Naive thymus-derived CD4-positive, alpha-beta T cell (primary cell): ENCODE data around the gene PRR5L. TPM values are rescaled to one million over a fixed set of nuclear protein-coding genes. Genes with fewer than 3 reads are reported as not detected.

Source experiments
- ATAC-seq: fragments of 150-1000 bp; cut with Tn5 transposase; 2 replicates; pipeline ENCODE4 v1.10.0; 2021; ENCODE audit warnings: mild to moderate bottlenecking, moderate library complexity
- CTCF ChIA-PET: fragments of 350-600 bp; sonication (Branson Sonifier 250); formaldehyde crosslinking; loops from one replicate; lab custom pipeline; 2021; ENCODE audit warnings: antibody characterized with exemption; lab: Charles Lee
- POLR2A ChIA-PET: fragments of 350-600 bp; sonication (Branson Sonifier 250); formaldehyde crosslinking; loops from one replicate; lab custom pipeline; 2021; ENCODE audit warnings: antibody characterized with exemption, inconsistent platforms; lab: Charles Lee
- DNase-seq, 9 donors: peaks; one replicate each; pipeline versions ENCODE4 v3.0.0 to v3.0.0-alpha.2; 2020 to 2022; ENCODE audit warnings: mixed read lengths in 1 of 9
- H3K27ac ChIP-seq: one replicate; pipeline ENCODE4 v1.7.0; 2013; ENCODE audit warnings: mild to moderate bottlenecking, low read depth, low read length, moderate library complexity
- H3K27me3 ChIP-seq, 2 donors: one replicate each; pipeline ENCODE4 v1.7.0; 2013; ENCODE audit warnings: low read length in 2 of 2, mild to moderate bottlenecking in 2 of 2, moderate library complexity in 2 of 2; ENCODE audit not compliant: control insufficient read depth in 2 of 2, insufficient read depth in 2 of 2
- H3K36me3 ChIP-seq, 3 experiments: 1 replicate in 2 of 3; 2 replicates in 1 of 3; pipeline ENCODE4 v1.7.0; 2013; ENCODE audit warnings: low read length in 3 of 3, mild to moderate bottlenecking in 3 of 3, moderate library complexity in 1 of 3; ENCODE audit not compliant: insufficient read depth in 3 of 3, control insufficient read depth in 2 of 3
- H3K4me1 ChIP-seq, 2 donors: one replicate each; pipeline ENCODE4 v1.7.0; 2013; ENCODE audit warnings: low read length in 2 of 2, mild to moderate bottlenecking in 2 of 2, moderate library complexity in 1 of 2; ENCODE audit not compliant: control insufficient read depth in 2 of 2, insufficient read depth in 2 of 2
- H3K4me3 ChIP-seq: 2 replicates; pipeline ENCODE4 v1.7.0; 2013; ENCODE audit warnings: mild to moderate bottlenecking, low read length
- H3K9me3 ChIP-seq, 3 experiments: 1 replicate in 2 of 3; 2 replicates in 1 of 3; pipeline ENCODE4 v1.7.0; 2013; ENCODE audit warnings: low read length in 3 of 3; ENCODE audit not compliant: control insufficient read depth in 2 of 3
- H3K27ac Mint-ChIP-seq, 9 donors: one replicate each; pipeline ENCODE4 v1.8.0; 2020 to 2022; ENCODE audit warnings: mixed read lengths in 9 of 9, mild to moderate bottlenecking in 8 of 9, moderate library complexity in 5 of 9, inconsistent platforms in 2 of 9
- H3K27me3 Mint-ChIP-seq, 5 donors: one replicate each; pipeline ENCODE4 v1.8.0; 2021 to 2022; ENCODE audit warnings: mixed read lengths in 5 of 5, mild to moderate bottlenecking in 1 of 5
- H3K36me3 Mint-ChIP-seq, 5 donors: one replicate each; pipeline ENCODE4 v1.8.0; 2020 to 2022; ENCODE audit warnings: mixed read lengths in 5 of 5, mild to moderate bottlenecking in 3 of 5, inconsistent platforms in 1 of 5
- H3K4me1 Mint-ChIP-seq, 7 donors: one replicate each; pipeline ENCODE4 v1.8.0; 2020 to 2022; ENCODE audit warnings: mixed read lengths in 7 of 7, mild to moderate bottlenecking in 3 of 7, inconsistent platforms in 1 of 7
- H3K4me3 Mint-ChIP-seq, 10 donors: one replicate each; pipeline ENCODE4 v1.8.0; 2020 to 2022; ENCODE audit warnings: mild to moderate bottlenecking in 10 of 10, mixed read lengths in 10 of 10, moderate library complexity in 6 of 10, inconsistent platforms in 2 of 10
- H3K9me3 Mint-ChIP-seq, 11 donors: one replicate each; pipeline ENCODE4 v1.8.0; 2020 to 2022; ENCODE audit warnings: mixed read lengths in 11 of 11, mild to moderate bottlenecking in 4 of 11, inconsistent platforms in 1 of 11, moderate library complexity in 1 of 11
- intact Hi-C, 2 donors: fragments of 100-400 bp; cut with micrococcal nuclease; formaldehyde crosslinking; loops; one replicate each; pipeline ENCODE4 v1.15.1; 2023
- polyA plus RNA-seq, 2 donors: library from polyadenylated mRNA; unstranded; fragments of 300-500 nt; fragmentation: Illumina TruSeq; gene quantifications; one replicate each; pipeline ENCODE4 v1.2.3, GENCODE V29; 2021
- total RNA-seq, 6 experiments: library from RNA in 5 of 6; stranded (reverse) in 5 of 6; gene quantifications; 1 replicate in 5 of 6; 2 replicates in 1 of 6; pipeline ENCODE4 v1.2.3 and lab custom pipeline; 2021 to 2026

The PRR5L gene
- total and polyA plus RNA-seq, 7 experiments from 2014 or later, result 0.10 to 47.6 (median 2.6) TPM

- intact Hi-C loops, result no loop called here
- Histone ChIP-seq H3K4me1 (no peaks in the 10 kb centered on the region), H3K27me3 (no peaks in the 10 kb centered on the region), H3K36me3 (no peaks in the 10 kb centered on the region), H3K4me3 (no peak overlapping the region), H3K9me3 (no peaks in the 10 kb centered on the region), H3K27ac (no peak overlapping the region)
- DNase-seq (no peak), ATAC-seq (no peak)
- POLR2A ChIA-PET, result no interaction called here
- Mint-ChIP-seq H3K27ac (no peak overlapping the region), H3K9me3 (no peaks in the 10 kb centered on the region), H3K36me3 (peaks cover 0 to 11% (median 0%) of the 10 kb centered on the region in 5 donors), H3K4me1 (peaks cover 0 to 10% (median 0%) of the 10 kb centered on the region in 7 donors), H3K4me3 (no peak overlapping the region), H3K27me3 (peaks cover 0 to 12% (median 0%) of the 10 kb centered on the region in 5 donors)
- CTCF ChIA-PET, result no interaction called here
These were observed 168.6 kb downstream of the PRR5L start for GRCh38 chr11:36464720-36465119.

- ChIA-PET CTCF (no interaction called here), POLR2A (no interaction called here)
- Mint-ChIP-seq H3K27ac (no peak overlapping the region), H3K27me3 (peaks cover 0 to 12% (median 0%) of the 10 kb centered on the region in 5 donors), H3K36me3 (peaks cover 0 to 11% (median 0%) of the 10 kb centered on the region in 5 donors), H3K4me1 (peaks cover 0 to 7% (median under 1%) of the 10 kb centered on the region in 7 donors), H3K4me3 (no peak overlapping the region), H3K9me3 (no peaks in the 10 kb centered on the region)
- H3K4me3 ChIP-seq, result no peak overlapping the region
- intact Hi-C loops, result no loop called here
- DNase-seq, result no peak
- no peaks in the 10 kb centered on the region for H3K4me1 ChIP-seq
- no peak overlapping the region for H3K27ac ChIP-seq
- no peaks in the 10 kb centered on the region for H3K36me3 ChIP-seq
- H3K27me3 ChIP-seq, result no peaks in the 10 kb centered on the region
- no peaks in the 10 kb centered on the region for H3K9me3 ChIP-seq
- ATAC-seq, result no peak
These were observed 169.5 kb downstream of the PRR5L start for GRCh38 chr11:36465449-36466163.

- peaks cover 0 to 11% (median 0%) of the 10 kb centered on the region in 5 donors for H3K36me3 Mint-ChIP-seq
- Histone ChIP-seq H3K27ac (no peak overlapping the region), H3K27me3 (no peaks in the 10 kb centered on the region), H3K4me1 (no peaks in the 10 kb centered on the region), H3K4me3 (no peak overlapping the region), H3K9me3 (no peaks in the 10 kb centered on the region), H3K36me3 (no peaks in the 10 kb centered on the region)
- CTCF ChIA-PET, result no interaction called here
- no peak overlapping the region for H3K4me3 Mint-ChIP-seq
- no peak overlapping the region for H3K27ac Mint-ChIP-seq
- POLR2A ChIA-PET, result no interaction called here
- ATAC-seq (peak; percentile 44), DNase-seq (no peak)
- peaks cover 0 to 9% (median 0%) of the 10 kb centered on the region in 7 donors for H3K4me1 Mint-ChIP-seq
- intact Hi-C loops, result no loop called here
- H3K27me3 Mint-ChIP-seq, result peaks cover 0 to 12% (median 0%) of the 10 kb centered on the region in 5 donors
- H3K9me3 Mint-ChIP-seq, result no peaks in the 10 kb centered on the region
These were observed 170.9 kb downstream of the PRR5L start for GRCh38 chr11:36467012-36467411.

- H3K27me3 ChIP-seq, result no peaks in the 10 kb centered on the region
- H3K4me1 ChIP-seq, result no peaks in the 10 kb centered on the region
- no peak overlapping the region for H3K27ac Mint-ChIP-seq
- POLR2A ChIA-PET, result no interaction called here
- no peaks in the 10 kb centered on the region for H3K9me3 Mint-ChIP-seq
- peaks cover 0 to 9% (median 0%) of the 10 kb centered on the region in 7 donors for H3K4me1 Mint-ChIP-seq
- intact Hi-C loops, result no loop called here
- no peak overlapping the region for H3K4me3 Mint-ChIP-seq
- peaks cover 0 to 9% (median 0%) of the 10 kb centered on the region in 5 donors for H3K27me3 Mint-ChIP-seq
- ATAC-seq, result no peak
- DNase-seq, result no peak
- CTCF ChIA-PET, result no interaction called here
- H3K36me3 ChIP-seq, result no peaks in the 10 kb centered on the region
- H3K27ac ChIP-seq, result no peak overlapping the region
- H3K4me3 ChIP-seq, result no peak overlapping the region
- no peaks in the 10 kb centered on the region for H3K9me3 ChIP-seq
- H3K36me3 Mint-ChIP-seq, result peaks cover 0 to 9% (median 0%) of the 10 kb centered on the region in 5 donors
These were observed 171.8 kb downstream of the PRR5L start for GRCh38 chr11:36467916-36468315.

GRCh38 chr11:36469063-36469462 lies 173.0 kb downstream of the PRR5L start:
- H3K9me3 ChIP-seq, result no peaks in the 10 kb centered on the region
- H3K27me3 ChIP-seq, result no peaks in the 10 kb centered on the region
- ATAC-seq (no peak), DNase-seq (peak in 1 of 9 donors; percentile 21)
- no peak overlapping the region for H3K4me3 ChIP-seq
- Mint-ChIP-seq H3K36me3 (peaks cover 0 to 10% (median 6%) of the 10 kb centered on the region in 5 donors), H3K27me3 (peaks cover 0 to 1% (median 0%) of the 10 kb centered on the region in 5 donors), H3K27ac (no peak overlapping the region), H3K4me3 (no peak overlapping the region), H3K9me3 (no peaks in the 10 kb centered on the region), H3K4me1 (peaks cover 0 to 9% (median 0%) of the 10 kb centered on the region in 7 donors)
- H3K4me1 ChIP-seq, result no peaks in the 10 kb centered on the region
- intact Hi-C loops, result no loop called here
- CTCF ChIA-PET, result no interaction called here
- no peaks in the 10 kb centered on the region for H3K36me3 ChIP-seq
- no peak overlapping the region for H3K27ac ChIP-seq
- POLR2A ChIA-PET, result no interaction called here

- no peaks in the 10 kb centered on the region for H3K9me3 Mint-ChIP-seq
- POLR2A ChIA-PET, result no interaction called here
- peaks cover 0 to 9% (median 0%) of the 10 kb centered on the region in 7 donors for H3K4me1 Mint-ChIP-seq
- Histone ChIP-seq H3K36me3 (no peaks in the 10 kb centered on the region), H3K4me1 (no peaks in the 10 kb centered on the region), H3K4me3 (no peak overlapping the region), H3K27ac (no peak overlapping the region), H3K9me3 (no peaks in the 10 kb centered on the region), H3K27me3 (no peaks in the 10 kb centered on the region)
- intact Hi-C loops, result no loop called here
- H3K4me3 Mint-ChIP-seq, result no peak overlapping the region
- CTCF ChIA-PET, result no interaction called here
- no peak for ATAC-seq
- H3K27ac Mint-ChIP-seq, result no peak overlapping the region
- no peak for DNase-seq
- peaks cover 0 to 11% (median 6%) of the 10 kb centered on the region in 5 donors for H3K36me3 Mint-ChIP-seq
- peaks cover 0 to 1% (median 0%) of the 10 kb centered on the region in 5 donors for H3K27me3 Mint-ChIP-seq
These were observed 174.1 kb downstream of the PRR5L start for GRCh38 chr11:36469881-36470802.
